Neural cell (in vitro differentiated cells): ENCODE results near the gene SERTAD2.

Experiments
- EP300 ChIP-seq: fragments of 450-650 bp; conservative IDR thresholded peaks from 2 replicates; pipeline ENCODE4 v1.6.1; 2014; ENCODE audit warnings: antibody characterized with exemption, mild to moderate bottlenecking, moderate library complexity; ENCODE audit not compliant: poor library complexity, severe bottlenecking
- EZH2 ChIP-seq: fragments of 200-600, 300-800 bp; shearing (Covaris generic), sonication (generic); IDR thresholded peaks from 2 replicates; pipeline ENCODE4 v1.6.1; 2014; ENCODE audit warnings: antibody characterized with exemption, low read length, borderline replicate concordance, mild to moderate bottlenecking; ENCODE audit not compliant: insufficient read depth, poor library complexity, severe bottlenecking

DNA sequence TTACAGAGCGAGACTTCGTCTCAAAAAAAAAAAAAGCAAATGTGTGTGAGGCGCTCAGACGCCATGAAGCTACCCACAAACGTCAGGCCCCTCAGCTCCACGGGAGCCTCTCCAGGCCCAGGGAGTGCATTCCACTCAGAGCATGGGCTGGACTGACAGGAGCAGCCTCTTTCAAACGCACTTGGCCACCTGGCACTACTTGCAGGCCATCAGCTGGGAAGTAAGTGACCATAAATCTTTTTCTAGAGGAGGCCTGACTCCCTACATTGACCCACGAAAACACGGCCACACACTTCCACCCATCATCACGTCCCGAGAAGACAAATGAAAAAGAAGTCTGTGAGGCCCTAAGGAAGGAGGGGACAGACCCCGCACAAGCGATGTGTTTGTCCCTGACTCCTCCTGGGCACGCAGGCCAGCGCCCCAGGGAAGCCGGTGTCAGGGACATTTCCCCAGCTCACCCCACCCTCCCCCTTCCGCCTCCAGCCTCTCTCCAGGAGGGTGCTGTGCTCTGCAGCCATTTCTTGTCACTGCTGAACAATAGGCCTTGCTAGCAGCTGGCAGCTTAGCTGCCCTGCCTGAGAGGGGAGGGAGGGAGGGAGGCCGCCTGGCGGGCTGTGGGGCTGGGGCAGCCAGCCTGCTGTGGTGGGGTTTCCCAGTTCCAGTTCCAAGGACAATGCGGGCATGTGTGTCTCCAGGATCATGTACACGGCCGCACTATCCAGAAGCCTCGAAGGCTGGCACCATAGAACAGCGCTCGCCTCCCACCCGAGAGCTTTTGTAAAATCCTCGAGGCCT lies 26.6 kb downstream of the SERTAD2 start:
- TF ChIP-seq EP300 = no peak
- no peak for TF ChIP-seq EZH2
